Thymus (tissue), 11 donors: ENCODE measurements around the gene MED13L. TPM values are rescaled to one million over a fixed set of nuclear protein-coding genes. Genes with fewer than 3 reads are reported as not detected.
"Not testable (repeated sequence)": the region's sequence is repeated elsewhere in the genome, so short reads cannot be mapped to it uniquely, and the experiment has no call there.

Experiments used
- DNase-seq, 9 donors: peaks; one replicate each; pipeline ENCODE4 v3.0.0-alpha.2; 2013; ENCODE audit warnings: low spot score in 9 of 9, low read depth in 6 of 9, missing footprints in 1 of 9
- H3K27ac ChIP-seq, 2 donors: one replicate each; pipeline ENCODE4 v1.5.1; 2013; ENCODE audit warnings: control low read depth in 1 of 2, low read depth in 1 of 2, low read length in 1 of 2, mild to moderate bottlenecking in 1 of 2, moderate library complexity in 1 of 2
- H3K27me3 ChIP-seq, 2 donors: one replicate each; pipeline ENCODE4 v1.5.1; 2013; ENCODE audit warnings: low read length in 1 of 2; ENCODE audit not compliant: control insufficient read depth in 2 of 2, insufficient read depth in 1 of 2
- H3K36me3 ChIP-seq, 2 donors: one replicate each; pipeline ENCODE4 v1.5.1; 2013; ENCODE audit warnings: low read length in 1 of 2, mild to moderate bottlenecking in 1 of 2, moderate library complexity in 1 of 2; ENCODE audit not compliant: control insufficient read depth in 2 of 2, insufficient read depth in 2 of 2
- H3K4me1 ChIP-seq, 2 donors: one replicate each; pipeline ENCODE4 v1.5.1; 2013; ENCODE audit warnings: low read length in 2 of 2; ENCODE audit not compliant: control insufficient read depth in 2 of 2, insufficient read depth in 2 of 2
- H3K4me3 ChIP-seq, 2 donors: one replicate each; pipeline ENCODE4 v1.5.1; 2013; ENCODE audit warnings: low read length in 2 of 2, control low read depth in 1 of 2, mild to moderate bottlenecking in 1 of 2
- H3K9me3 ChIP-seq, 2 donors: one replicate each; pipeline ENCODE4 v1.5.1; 2013; ENCODE audit warnings: low read length in 1 of 2, mild to moderate bottlenecking in 1 of 2; ENCODE audit not compliant: control insufficient read depth in 2 of 2, insufficient read depth in 1 of 2
- WGBS: extraction: QIAGEN DNeasy Blood & Tissue Kit; methylation state at CpG from one replicate; pipeline ENCODE4 v1.1.7; 2013; 5-methylcytosine and 5-hydroxymethylcytosine counted together
- polyA plus RNA-seq: library from polyadenylated mRNA; stranded (reverse); fragments of 200-250 nt; gene quantifications from one replicate; pipeline ENCODE4 v1.2.3, GENCODE V29; 2013
- total RNA-seq: library from RNA; stranded (reverse); fragments of 120-200 nt; gene quantifications from one replicate; pipeline ENCODE4 v1.2.4, GENCODE V29; 2013
- donor health status: healthy.

The MED13L gene
- total and polyA plus RNA-seq, 2 donors = 34.0 to 141 TPM

- Histone ChIP-seq H3K4me1 (no peaks in the 10 kb centered on the region), H3K27ac (no peak overlapping the region), H3K4me3 (no peak overlapping the region), H3K9me3 (no peaks in the 10 kb centered on the region), H3K36me3 (peaks cover 0 to 5% of the 10 kb centered on the region in 2 donors), H3K27me3 (no peaks in the 10 kb centered on the region)
- DNase-seq = no peak
Measured at GRCh38 chr12:116048879-116049278, 228.6 kb downstream of the MED13L start.

DNA sequence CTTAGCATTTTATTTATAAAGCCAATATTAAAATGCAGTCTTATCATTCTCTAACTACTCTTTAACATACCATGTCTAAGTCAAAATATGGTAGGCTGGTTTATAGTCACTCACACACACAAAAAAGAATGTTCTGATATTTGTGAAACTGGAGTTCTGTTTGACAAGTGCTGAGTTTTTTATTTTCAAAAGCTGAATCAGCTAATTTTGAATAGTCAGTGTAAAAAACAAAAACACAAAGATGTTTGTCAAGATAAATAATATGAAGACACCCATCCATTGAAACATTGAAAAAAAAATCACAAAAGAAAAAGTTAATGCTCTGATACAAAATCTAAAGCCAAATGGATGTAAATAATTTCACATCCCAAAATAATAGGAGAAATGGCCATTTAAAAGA is 231.5 kb downstream of the MED13L start:
- no peak for DNase-seq
- Histone ChIP-seq H3K4me1 (no peaks in the 10 kb centered on the region), H3K27me3 (no peaks in the 10 kb centered on the region), H3K36me3 (peaks cover 0 to 5% of the 10 kb centered on the region in 2 donors), H3K9me3 (no peaks in the 10 kb centered on the region), H3K4me3 (no peak overlapping the region), H3K27ac (no peak overlapping the region)

- Histone ChIP-seq H3K36me3 (peaks cover 0 to 5% of the 10 kb centered on the region in 2 donors), H3K4me3 (no peak overlapping the region), H3K27ac (no peak overlapping the region), H3K27me3 (no peaks in the 10 kb centered on the region), H3K9me3 (no peaks in the 10 kb centered on the region), H3K4me1 (no peaks in the 10 kb centered on the region)
- no peak for DNase-seq
- whole genome bisulfite sequencing = over 99% methylated on average over 2 of the region's 2 CpGs
Measured at GRCh38 chr12:116045150-116045549, 232.3 kb downstream of the MED13L start.

DNA sequence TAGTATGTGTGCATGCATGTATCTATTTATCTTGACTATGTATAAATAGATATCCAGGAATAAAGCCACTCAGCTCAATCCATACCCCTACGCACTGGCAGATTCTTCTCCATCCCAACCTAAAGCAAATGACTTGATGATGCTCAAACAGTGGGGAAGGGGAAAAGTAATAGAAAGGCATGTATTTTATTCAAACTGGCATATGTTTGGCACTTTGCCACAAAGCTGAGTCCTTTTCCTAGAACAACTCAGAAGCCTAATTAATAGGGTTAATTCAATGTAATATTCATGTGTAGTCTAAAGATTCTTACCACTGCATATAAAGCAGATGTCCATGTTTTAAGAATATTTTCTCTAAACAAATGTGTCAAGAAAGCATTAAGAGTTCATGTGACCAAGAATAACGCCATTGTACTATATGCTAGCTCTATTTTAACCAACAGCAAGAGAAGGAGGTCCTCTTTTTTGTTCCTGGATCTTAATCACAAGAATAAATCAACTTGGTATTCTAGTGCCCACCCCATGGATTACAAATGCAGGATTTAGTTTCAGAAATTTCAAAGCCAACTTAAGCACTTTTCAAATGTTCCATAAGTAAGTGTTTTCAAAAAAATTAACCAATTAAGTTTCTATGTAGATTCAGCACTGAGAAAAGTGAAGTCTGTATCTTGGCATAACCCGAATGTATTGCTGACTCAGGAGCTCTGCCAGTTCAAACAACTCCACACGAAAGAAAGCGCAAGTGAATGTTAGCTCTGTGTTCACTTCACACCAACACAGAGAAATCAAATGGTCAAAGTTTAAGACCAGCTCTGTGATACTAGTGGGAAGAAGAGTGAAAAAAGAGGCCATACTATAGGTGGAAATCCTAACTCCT is 233.6 kb downstream of the MED13L start:
- peaks cover 0 to 5% of the 10 kb centered on the region in 2 donors for H3K36me3 ChIP-seq
- DNase-seq = no peak
- no peaks in the 10 kb centered on the region for H3K27me3 ChIP-seq
- H3K4me1 ChIP-seq = no peaks in the 10 kb centered on the region
- WGBS = 93% methylated on average over 5 of the region's 5 CpGs
- no peak overlapping the region for H3K27ac ChIP-seq
- no peaks in the 10 kb centered on the region for H3K9me3 ChIP-seq
- no peak overlapping the region for H3K4me3 ChIP-seq

DNA sequence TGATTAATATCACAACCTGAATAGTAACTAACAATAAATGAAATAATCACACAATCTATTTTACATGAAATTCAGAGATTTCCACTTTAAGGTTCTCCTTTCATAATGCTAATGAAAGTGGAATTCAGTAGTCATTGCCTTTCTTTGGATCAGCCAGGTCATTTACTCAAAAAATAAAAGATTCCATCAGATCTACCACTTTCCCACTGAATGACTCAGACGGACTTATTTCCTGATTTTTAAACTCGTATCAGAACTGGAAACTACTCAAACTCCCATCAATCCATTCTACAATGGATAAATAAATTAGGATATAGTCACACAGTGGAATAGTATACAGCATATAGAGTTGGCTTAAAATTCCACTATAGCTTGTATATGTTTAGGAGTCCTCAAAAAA is 237.1 kb downstream of the MED13L start:
- no peak for DNase-seq
- peaks cover 0 to 3% of the 10 kb centered on the region in 2 donors for H3K36me3 ChIP-seq
- no peaks in the 10 kb centered on the region for H3K4me1 ChIP-seq
- no peak overlapping the region for H3K4me3 ChIP-seq
- no peak overlapping the region for H3K27ac ChIP-seq
- no peaks in the 10 kb centered on the region for H3K9me3 ChIP-seq
- H3K27me3 ChIP-seq = no peaks in the 10 kb centered on the region
- WGBS = 97% methylated on average over 2 of the region's 2 CpGs

DNA sequence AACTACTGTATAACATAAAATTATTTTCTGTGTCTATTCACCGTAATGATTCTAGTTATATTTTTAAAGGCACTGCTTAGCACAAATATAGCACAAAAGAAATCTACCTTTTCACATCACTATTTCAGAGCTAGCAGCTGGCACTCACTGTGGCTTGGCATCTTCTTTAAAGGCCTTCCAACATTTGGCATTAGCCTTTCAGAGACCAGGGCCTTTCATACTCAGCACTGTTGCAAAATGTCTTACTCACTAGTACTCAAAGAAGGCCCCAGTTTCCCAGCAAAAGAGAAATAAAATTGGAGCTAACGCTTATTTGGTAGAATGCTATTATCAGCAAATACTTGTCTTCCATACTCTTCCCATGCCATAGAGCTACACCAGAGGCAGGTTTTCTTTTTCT is 238.4 kb downstream of the MED13L start:
- H3K36me3 ChIP-seq = no peaks in the 10 kb centered on the region
- H3K4me1 ChIP-seq = no peaks in the 10 kb centered on the region
- H3K9me3 ChIP-seq = no peaks in the 10 kb centered on the region
- H3K27ac ChIP-seq = no peak overlapping the region
- DNase-seq = no peak
- no peaks in the 10 kb centered on the region for H3K27me3 ChIP-seq
- WGBS = 98% methylated on average over 2 of the region's 2 CpGs
- no peak overlapping the region for H3K4me3 ChIP-seq

DNA sequence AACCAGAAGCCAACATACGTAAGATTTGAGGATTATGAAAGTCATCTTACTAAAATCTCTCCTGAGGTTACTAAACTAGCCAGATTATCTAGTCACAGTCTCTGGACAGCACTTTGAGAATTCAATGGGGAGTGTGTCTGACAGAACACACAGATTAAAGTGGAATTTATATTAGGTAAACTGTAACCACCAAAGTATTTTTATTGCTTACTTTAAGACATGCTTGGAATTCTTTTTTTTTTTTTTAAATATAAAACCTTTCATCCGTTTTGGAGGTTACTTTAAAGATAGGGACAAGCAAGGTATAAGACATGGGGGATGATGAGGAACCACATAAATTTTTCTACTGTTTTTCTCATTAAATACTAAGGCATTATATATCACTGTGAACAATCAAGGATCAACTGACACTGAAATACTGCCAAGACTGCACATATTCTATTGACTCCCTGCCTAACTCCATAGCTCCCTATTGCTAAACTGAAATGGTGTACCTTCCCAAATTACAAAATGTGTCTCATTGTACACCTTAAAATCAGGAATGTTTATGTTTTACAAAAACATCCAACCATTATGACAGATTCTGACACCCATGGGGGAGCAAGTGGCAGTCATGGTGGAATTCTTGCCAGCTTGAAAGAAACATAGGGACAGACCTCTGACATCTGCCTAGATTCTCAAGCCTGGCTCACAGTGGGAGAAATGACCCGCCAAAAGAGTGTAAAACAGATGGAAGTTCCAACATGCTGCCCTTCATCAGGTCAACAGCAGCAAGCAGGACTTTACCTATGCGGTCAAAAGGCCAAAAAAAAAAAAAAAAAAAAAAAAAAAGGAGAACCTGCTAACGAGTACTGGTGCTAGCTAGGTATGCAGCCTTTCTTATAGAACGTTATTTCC is 239.3 kb downstream of the MED13L start:
- 97% methylated on average over 6 of the region's 6 CpGs for WGBS
- no peaks in the 10 kb centered on the region for H3K4me1 ChIP-seq
- no peaks in the 10 kb centered on the region for H3K27me3 ChIP-seq
- no peaks in the 10 kb centered on the region for H3K36me3 ChIP-seq
- no peak overlapping the region for H3K27ac ChIP-seq
- H3K4me3 ChIP-seq = no peak overlapping the region
- H3K9me3 ChIP-seq = no peaks in the 10 kb centered on the region
- no peak for DNase-seq

GRCh38 chr12:116033765-116034164 is 243.7 kb downstream of the MED13L start:
- Histone ChIP-seq H3K4me1 (no peaks in the 10 kb centered on the region), H3K27me3 (no peaks in the 10 kb centered on the region), H3K27ac (no peak overlapping the region), H3K9me3 (peaks cover 0 to 4% of the 10 kb centered on the region in 2 donors), H3K4me3 (no peak overlapping the region), H3K36me3 (no peaks in the 10 kb centered on the region)
- DNase-seq = no peak
- 98% methylated on average over 3 of the region's 3 CpGs for WGBS

DNA sequence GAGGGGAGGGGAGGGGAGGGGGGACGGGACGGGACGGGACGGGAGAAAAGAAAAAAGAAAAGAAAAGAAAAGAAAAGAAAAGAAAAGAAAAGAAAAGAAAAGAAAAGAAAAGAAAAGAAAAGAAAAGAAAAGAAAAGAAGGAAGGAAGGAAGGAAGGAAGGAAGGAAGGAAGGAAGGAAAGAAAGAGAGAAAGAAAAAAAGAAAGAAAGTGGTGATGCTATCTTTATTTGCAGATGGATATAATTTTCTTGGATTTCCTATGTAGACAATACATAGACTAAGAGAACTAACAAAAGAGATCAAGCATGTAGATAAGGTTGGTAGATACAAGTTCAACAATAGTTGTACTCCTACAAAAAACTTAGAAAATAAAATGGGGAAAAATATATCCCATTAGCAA is 245.9 kb downstream of the MED13L start:
- not testable (repeated sequence) for H3K4me3 ChIP-seq, H3K27me3 ChIP-seq, H3K36me3 ChIP-seq, H3K9me3 ChIP-seq, H3K27ac ChIP-seq, H3K4me1 ChIP-seq, DNase-seq
- 100% methylated on average over 4 of the region's 4 CpGs for WGBS
